Activated naive CD4-positive, alpha-beta T cell treated with anti-CD3 and anti-CD28 coated beads, Interleukin-2, amount 50 U/mL, for 16 hours (primary cell): ENCODE results near the gene RARS2.
"Not testable (repeated sequence)": the region's sequence is repeated elsewhere in the genome, so short reads cannot be mapped to it uniquely, and the experiment has no call there.

ENCODE experiments used
- DNase-seq: peaks from one replicate; pipeline ENCODE4 v3.0.0-alpha.2; 2020

Gene RARS2, protein sequence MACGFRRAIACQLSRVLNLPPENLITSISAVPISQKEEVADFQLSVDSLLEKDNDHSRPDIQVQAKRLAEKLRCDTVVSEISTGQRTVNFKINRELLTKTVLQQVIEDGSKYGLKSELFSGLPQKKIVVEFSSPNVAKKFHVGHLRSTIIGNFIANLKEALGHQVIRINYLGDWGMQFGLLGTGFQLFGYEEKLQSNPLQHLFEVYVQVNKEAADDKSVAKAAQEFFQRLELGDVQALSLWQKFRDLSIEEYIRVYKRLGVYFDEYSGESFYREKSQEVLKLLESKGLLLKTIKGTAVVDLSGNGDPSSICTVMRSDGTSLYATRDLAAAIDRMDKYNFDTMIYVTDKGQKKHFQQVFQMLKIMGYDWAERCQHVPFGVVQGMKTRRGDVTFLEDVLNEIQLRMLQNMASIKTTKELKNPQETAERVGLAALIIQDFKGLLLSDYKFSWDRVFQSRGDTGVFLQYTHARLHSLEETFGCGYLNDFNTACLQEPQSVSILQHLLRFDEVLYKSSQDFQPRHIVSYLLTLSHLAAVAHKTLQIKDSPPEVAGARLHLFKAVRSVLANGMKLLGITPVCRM

DNA sequence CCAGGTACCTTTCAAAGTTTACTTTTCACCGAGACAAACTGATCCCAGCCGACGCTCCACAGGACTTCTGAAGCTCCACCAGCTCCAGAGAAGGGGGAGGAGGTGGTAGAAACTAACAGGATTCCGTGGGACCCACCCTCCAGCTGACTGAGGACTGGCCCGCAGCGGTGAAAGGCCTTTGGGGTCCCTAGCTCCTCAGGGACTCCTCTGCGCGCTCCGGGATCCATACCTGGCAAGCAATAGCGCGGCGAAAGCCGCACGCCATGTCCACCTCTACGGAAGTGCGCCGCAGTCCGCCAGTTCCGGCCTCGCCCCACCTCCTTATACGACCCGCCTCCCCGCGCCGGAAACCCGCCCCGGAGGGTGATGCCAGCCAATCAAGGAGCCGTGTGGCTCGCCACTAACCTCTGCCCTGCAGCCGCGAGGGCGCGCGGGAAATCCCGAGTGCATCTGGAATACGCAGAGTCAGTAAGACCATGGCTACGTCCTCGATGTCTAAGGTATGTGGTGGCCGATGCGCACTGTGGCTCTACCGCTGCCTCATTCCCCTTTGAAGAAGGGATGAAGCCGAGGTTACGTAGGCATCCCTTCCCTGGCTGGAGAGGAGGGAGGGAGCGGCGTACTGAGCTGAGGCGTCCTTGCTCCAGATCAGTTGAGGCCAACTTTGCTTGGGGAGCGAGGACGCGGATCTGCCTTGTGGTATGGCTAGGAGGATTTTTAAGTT is at the start of gene RARS2, which contains the start of gene ORC3:
Gene RARS2, minus strand, starts transcription at position 295 of the 724 bp plus-strand sequence. Its CDS starts 30 bp downstream, at position 265.
Gene ORC3, plus strand, starts transcription at position 443 of the 724 bp plus-strand sequence. Its CDS starts 34 bp downstream, at position 477.
- DNase-seq: peak; percentile 94

DNA sequence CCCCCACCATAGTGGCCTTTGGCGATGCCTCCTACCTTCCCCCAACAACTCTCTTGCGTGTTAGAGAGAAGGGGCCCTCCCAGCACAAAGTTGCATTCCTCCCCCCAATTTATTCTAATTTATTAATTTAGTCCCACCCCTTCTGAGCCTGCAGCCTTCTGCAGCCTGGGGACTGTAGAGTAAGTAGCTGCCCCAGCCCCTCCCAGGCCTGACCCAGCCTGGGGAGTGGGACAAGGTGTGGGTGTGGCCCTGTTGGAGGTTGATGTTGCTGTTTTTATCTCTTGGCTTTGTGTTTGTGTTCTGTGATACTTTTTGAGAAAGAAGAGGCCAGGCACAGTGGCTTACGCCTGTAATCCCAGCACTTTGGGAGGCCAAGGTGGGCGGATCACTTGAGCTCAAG is 49.6 kb upstream of the RARS2 start:
- no peak for DNase-seq

DNA sequence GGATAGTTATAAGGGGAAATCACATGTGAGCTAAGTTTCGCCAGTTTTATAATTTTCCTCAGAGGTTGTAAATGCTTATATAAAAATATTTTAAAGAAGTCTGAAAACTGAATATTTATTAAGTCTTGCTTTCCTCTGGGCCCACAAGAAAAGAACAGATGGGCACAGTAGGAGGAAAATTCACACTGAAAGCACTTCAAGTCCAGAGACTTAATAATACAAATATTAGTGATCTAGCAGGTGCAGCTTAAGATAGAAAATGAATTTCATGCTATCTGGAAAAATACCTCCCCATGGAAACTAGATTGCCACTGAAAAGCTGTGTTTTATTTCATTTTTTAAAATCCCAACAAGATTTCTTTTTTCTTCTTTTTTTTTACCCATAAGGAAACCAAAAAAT is 47.3 kb upstream of the RARS2 start:
- no peak for DNase-seq

DNA sequence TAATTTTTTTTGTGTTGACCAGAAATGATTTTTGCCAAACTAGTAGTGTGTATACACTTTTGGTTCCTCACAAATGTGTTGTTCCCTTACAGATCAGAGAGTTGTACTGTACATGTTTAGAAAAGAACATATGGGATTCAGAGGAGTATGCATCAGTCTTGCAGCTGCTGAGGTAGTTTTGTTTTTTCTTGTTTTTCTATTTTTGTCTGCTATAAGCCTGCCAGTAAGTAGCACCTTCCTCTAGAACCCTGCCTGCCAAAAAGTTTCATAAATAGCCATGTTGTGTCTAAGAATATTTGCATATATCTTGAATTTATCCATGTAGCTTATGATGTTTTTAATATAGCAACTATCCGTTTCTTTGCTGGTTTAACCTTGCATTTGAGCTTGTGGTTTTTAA is 46.5 kb upstream of the RARS2 start:
- DNase-seq: no peak

DNA sequence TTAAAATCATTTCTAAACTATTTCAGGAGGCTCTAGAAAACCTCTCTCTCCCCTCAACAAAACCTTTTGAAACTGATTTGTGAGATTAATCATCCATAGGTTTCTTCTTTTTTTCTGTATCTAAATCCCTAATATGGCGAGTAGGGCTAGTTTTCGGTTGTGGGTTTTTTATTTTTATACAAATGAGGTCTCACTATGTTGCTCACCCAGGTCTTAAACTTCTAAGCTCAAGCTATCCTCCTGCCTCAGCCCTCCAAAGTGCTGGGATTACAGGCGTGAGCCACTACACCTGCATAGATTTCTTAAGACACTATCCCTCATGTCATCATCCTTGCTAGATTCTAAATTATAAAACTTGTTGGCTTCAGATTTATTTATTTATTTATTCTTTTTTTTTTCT is 44.1 kb upstream of the RARS2 start:
- DNase-seq: no peak

DNA sequence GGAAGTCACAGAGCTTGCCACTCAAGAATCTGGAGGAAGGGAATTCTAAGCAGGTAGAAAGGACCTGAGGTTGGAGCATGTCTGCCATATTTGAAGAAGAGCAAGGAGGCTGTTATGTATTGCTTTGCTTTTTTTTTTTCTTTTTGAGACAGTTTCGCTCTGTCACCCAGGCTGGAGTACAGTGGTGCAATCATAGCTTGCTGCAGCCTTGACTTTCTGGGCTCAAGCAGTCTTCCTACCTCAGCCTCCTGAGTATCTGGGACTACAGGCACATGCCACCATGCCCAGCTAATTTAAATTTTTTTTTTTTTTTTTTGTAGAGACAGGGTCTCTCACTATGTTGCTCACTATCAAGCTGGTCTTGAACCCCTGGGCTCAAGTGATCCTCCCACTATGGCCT is 41.0 kb upstream of the RARS2 start:
- no peak for DNase-seq

DNA sequence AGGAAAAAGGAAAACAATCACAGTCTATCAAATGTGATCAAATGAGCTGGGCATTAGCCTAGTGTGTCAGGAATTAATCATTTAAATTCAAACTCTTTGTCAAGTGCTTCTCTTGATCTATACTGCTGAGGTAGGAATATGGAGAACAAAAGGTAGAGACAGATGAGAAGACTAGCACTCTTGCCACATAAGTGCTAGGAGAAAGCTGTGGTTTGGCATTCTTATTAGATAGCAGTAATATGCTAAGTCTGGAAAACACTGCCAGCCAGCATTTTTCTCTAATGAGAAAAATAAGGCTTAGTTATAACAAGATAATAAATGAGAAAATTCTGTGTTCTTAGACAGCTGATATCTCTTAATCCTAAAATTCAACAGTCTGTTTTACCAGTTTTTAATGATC is 39.1 kb upstream of the RARS2 start:
- no peak for DNase-seq

DNA sequence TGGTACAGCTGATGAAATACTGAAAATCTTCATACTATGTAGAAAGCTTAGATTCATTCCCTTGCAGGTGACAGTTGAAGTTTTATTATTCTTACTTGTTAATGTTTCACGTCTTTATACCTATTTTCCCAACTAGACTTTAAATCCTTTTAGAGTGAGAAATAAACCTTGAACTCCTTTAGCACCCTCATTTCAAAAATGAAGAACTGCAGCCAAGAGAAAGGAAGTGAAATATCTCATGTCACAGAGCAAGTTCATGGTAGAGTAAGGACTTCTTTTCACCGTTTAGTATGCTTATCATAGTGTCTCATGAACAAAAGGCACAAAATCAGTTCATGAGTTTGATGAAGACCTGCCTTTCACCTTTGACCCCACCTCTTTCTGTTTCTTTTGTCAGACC is 38.6 kb upstream of the RARS2 start:
- no peak for DNase-seq

DNA sequence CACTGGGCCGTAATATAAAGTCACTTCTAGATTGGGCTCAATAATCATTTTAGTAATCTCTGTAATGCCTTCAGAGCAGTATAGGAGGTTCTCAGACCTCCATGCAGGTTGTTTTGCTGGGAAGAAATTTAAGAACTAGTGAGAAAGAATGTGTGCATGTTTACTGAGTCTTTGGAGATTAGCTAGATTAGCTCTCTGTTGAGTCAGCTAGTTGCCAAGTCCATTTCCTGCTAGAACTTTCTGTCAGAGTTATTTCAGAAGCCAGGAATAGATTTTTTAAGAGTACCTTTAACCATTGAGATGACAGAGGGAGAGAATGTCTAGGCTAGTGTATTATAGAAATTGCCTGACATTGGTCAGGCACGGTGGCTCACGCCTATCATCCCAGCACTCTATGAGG is 33.5 kb upstream of the RARS2 start:
- DNase-seq: no peak

DNA sequence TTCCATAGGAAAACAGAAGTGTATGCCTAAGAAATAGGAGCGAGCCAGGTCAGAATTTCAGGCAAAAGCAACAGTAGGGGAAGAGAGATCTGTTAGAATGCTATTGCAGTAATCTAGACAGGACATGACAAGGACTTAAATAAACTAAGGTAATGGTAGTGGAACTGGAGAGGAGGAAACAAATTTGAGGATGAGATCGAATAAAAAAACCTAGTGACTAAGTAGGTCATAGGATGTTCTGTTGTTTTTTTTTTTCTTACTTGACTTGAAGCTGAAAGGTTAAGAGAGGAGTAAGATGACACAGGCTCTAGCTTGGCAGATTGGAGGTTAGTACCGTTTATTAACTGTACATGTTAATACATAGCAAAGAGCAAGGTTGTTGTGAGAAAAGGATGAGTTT is 28.7 kb upstream of the RARS2 start:
- DNase-seq: no peak

DNA sequence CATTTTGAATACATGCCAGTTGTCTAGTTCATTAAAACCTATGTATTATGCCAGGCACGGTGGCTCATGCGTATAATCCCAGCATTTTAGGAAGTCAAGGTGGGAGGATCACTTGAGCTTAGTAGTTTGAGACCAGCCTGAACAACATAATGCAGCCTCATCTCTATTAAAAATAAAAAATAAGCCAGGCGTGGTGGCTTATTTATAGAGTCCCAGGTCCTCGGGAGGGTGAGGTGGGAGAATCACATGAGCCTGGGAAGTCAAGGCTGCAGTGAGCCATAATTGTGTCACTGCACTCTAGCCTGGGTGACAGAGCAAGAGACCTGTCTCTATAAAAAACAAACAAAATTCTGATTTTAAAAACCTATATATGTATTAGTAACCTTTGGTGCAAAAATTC is 27.6 kb upstream of the RARS2 start:
- no peak for DNase-seq

DNA sequence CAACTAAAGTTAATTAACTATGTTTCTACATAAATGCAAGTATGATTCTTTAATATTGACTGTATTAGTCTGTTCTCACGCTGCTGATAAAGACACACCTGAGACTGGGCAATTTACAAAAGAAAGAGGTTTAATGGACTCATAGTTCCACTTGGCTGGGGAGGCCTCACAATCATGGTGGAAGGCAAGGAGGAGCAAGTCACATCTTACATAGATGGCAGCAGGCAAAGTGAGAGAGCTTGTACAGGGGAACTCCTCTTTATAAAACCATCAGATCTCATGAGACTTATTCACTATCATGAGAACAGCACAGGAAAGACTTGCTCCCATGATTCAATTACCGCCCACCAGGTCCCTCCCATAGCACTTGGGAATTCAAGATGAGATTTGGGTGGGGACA is 23.2 kb upstream of the RARS2 start:
- not testable (repeated sequence) for DNase-seq

DNA sequence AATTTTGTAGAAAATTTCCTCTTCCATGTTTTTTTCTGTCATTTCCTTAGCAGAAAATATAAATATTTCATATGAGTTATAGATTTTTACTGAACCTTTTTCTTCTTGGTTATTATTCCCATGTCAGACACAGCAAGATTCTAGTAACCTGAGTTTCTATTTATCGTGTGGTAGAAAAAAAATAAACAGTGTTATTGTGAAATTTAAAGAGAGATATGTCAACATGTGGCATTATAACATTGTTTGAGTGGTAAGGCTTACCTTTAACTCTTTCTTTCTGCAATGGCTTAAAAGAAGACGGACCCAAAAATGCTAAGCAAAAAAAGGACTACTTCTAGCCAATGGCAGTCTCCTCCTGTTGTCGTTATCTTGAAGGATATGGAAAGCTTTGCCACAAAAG is 19.0 kb upstream of the RARS2 start:
- DNase-seq: no peak

DNA sequence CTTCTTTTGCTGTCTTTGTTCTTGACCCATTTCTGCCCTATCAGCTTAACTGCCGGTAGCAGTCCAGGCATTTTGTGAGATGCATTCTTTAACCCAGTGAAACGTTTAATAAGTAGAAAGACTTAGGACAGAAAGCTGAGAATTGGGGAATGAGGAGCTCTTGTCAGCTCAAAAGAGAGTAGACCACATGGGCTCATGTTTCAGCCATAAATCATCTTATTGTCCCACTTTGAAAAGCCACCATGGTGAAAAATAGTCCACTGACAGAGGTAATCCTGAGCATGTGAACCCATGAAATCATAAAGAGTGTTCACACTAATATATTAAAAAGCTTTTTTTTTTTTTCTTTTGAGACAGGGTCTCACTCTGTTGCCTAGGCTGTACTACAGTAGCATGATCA is 16.4 kb upstream of the RARS2 start:
- DNase-seq: no peak

DNA sequence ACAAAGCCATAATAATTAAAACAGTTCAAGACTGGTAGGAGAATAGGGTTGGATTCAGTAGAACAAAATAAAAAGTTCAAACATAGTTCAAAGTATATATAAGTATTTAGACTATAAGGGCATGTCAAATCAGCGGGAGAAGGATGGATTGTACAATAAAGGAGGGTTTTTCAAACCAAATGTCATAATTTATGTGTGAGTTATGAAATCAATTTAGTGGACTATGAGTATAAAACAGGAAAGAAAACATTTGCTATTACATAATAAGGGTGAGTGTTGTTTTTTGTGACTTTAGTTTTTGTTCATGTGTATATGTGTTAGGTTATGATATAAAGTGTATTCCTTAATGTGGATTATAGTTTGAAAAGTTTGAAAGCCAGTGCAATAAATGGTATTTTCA is 10.8 kb upstream of the RARS2 start:
- DNase-seq: no peak

DNA sequence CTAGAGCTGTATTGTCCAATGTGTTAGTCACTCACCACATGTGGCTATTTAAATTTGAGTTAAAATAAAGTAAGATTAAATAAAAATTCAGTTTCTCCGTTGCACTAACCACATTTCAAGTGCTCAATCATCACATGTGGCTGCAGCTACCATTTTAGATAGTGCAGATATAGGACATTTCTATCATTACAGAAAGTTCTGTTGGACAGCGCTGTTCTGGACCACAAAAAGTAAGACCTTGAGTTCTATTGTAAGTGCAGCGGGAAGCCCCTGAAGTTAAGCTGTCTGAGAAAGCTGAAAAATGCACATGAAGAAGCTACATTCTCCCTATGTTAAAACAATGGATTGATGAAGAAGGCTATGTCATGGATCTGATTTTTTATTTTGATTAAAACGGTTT is 1.2 kb upstream of the RARS2 start:
- no peak for DNase-seq

DNA sequence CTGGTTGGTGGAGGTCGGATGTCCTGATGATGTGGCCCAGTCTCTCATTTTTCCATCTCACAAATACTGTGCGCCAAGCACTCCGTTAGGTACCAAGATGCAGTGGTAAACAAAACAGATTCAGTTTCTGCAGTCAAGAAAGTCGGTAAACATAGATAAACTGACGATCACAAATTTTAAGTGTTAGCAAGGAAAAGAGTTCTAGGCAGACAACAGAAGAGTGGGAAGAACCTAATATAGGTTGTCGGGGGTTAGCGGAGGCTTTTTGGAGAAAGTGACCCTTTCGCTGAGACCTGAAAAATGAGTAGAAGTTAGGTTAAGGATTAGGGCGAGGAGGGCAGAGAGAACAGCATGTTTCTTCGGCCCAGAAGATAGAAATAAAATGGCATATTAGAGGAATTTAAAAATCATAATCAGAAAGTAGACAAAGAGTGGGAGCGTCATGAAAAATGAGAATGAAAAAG is 662 bp upstream of the RARS2 start:
- DNase-seq: no peak

DNA sequence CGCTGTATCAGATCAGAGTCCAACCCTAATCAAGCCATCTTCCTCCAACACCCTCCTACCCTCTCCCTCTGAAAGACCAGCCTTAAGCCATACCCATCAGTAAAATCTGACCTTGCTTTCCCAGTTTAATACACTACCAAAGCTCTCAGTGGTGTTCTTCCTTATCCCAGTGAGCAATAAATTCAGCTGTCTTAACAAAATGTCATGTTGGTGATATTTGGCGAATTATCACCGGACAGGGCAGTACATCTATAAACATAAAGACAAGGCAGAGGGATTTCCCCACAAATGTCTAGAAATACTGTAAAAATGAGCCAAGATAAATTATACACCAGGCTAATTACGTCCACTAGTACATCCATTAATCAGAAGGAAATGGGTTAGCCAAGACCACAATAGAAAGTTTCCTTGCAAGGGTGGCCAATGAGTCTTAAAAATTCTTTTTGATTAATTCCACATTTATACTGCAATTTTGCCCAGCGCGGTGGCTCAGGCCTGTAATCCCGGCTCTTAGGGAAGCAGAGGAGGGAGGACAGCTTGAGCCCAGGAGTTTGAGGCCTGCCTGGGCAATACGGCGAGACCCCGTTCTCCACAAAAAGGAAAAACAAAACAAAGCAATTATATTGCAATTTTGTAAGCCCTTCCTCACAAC is 905 bp downstream of the RARS2 start:
- no peak for DNase-seq

DNA sequence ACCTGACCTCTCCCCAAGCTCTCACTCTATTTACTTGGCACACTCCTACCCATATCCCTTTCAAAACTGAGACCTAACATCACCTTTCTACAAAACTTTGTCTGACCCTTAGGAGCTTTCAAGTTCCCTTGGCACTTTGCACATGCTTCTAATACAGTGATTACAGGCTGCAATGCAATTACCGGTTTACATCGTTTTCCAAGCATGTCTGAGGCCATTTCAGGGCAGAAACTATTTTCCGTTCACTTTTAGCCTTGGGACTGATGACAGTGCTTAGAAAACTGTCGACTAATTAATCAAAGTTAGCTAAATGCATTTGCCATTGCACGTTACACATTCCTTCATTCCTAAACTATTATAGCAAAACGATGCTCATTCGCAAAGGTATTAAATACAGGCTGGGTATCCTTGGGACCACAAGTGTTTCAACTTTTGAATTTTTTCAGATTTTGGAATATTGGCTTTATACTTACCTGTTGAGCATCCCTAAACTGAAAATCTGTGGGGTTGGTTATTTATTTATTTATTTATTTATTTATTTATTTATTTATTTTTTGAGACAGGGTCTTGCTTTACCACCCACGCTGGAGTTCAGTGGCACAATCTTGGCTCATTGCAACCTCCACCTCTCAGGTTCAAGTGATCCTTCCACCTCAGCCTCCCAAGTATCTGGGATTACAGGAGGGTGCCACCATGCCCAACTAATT is 3.3 kb downstream of the RARS2 start:
- DNase-seq: no peak

DNA sequence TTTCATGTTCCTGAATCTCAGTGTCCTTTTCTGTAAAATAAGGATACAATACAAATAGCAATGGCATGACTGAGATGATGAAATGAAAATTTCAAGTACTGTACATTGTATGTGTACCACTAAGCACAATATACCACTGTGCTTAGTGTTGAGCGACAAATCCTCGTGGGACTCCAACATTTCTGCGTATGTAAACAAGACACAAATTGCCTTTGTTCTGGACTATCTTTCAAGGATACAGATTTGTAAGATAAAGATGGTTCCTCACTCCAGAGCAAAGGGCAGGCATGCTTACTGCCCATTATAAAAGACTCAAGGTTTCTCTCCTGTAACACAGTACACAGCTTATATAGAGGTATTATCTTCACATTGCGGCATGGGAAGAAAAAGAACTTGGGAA is 6.0 kb downstream of the RARS2 start:
- no peak for DNase-seq

DNA sequence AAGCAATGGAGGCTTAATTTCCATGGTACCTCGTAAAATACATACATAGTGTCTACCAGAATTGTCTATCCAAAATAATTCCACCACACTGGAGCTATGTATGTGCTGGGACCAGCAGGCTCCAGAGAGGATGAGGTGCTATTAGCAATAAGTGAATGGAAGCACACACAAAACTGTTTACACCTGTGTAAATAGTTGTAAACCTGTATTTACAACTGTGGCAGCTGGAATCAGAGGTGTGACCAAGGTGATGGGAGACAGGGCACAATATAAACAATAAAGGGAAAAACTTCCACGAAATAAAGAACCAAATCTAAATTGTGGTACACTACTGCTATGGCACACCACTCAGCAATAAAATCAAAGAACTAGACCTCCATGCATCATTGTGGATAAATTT is 14.4 kb downstream of the RARS2 start:
- DNase-seq: no peak

DNA sequence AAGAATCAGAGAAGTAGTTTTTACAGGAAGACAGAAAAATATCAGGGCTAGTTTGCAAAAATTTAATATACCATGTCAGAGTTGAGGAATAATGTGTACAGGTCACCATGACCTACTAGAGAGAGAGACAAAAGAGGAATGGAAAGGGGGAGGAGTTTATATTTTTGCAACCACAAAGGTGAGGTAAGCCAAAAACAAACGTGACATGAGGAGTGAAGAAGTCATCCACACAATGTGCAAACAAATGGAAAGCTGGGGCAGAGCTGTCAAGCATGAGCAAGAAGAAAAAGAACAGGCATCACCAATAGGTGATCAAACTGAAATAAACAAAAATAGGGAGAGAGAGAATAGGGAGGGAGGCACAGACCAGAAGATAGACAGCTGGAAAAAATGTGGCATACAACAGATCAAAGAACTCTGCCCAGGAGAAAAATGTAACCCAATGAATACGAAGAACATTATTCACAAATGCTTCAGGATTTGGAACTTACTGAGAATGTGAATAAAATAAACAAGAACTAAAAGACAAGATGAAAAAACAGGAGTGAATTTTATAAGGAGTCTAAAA is 15.5 kb downstream of the RARS2 start:
- DNase-seq: no peak
